PFSK-1 (cell line): ENCODE measurements around the gene KPNA3.

Experiments used
- POLR2AphosphoS5 ChIP-seq: IDR thresholded peaks from 2 replicates; pipeline ENCODE4 v1.6.1; 2012; ENCODE audit warnings: low read depth, mild to moderate bottlenecking, control low read depth, low read length, moderate library complexity
- TAF1 ChIP-seq: IDR thresholded peaks from 2 replicates; pipeline ENCODE4 v1.6.1; 2012; ENCODE audit warnings: low read length, control low read depth, borderline replicate concordance; ENCODE audit not compliant: insufficient read depth

GRCh38 chr13:49681842-49682435 is 110.5 kb downstream of the KPNA3 start:
- TF ChIP-seq POLR2AphosphoS5 = no peak
- no peak for TF ChIP-seq TAF1
